HCT116 (cell line): ENCODE measurements around the gene ERAP2. TPM values are rescaled to one million over a fixed set of nuclear protein-coding genes. Genes with fewer than 3 reads are reported as not detected.

Experiments used
- ATAC-seq: fragments of 200-7000 bp; cut with Tn5 transposase; 2 replicates; pipeline ENCODE4 v1.9.1; 2020; ENCODE audit warnings: mild to moderate bottlenecking, moderate library complexity
- BruUV-seq: library from RNA; stranded (reverse); fragments of 400-500 nt; replicated peaks from 2 replicates; lab custom pipeline; 2021; lab: Mats Ljungman, UMichigan
- CTCF ChIA-PET: fragments of 300-600 bp; sonication (Branson Sonifier 250); formaldehyde crosslinking; loops from one replicate; lab custom pipeline; 2021; ENCODE audit warnings: antibody characterized with exemption; lab: Charles Lee
- POLR2A ChIA-PET: fragments of 300-600, 350-600 bp; sonication (Branson Sonifier 250); formaldehyde crosslinking; loops from one replicate; lab custom pipeline; 2021; ENCODE audit warnings: antibody characterized with exemption; lab: Charles Lee
- RAD21 ChIA-PET, 2 experiments: fragments of 300-600 bp; sonication (Branson Sonifier 250); formaldehyde crosslinking; loops; one replicate each; lab custom pipeline; 2023; ENCODE audit warnings: low total read pairs in 2 of 2; ENCODE audit not compliant: uncharacterized antibody in 2 of 2, unreplicated experiment in 2 of 2, low non-redundant PET in 1 of 2; lab: Charles Lee
- DNase-seq: peaks from one replicate; pipeline ENCODE4 v3.0.0-alpha.2; 2010; ENCODE audit warnings: low read depth, low spot score
- H2AFZ ChIP-seq: fragments of 200-600 bp; shearing (Covaris generic), sonication (generic); 2 replicates; pipeline ENCODE4 v1.6.1; 2017; ENCODE audit warnings: low read depth, mixed run types, mixed read lengths, antibody characterized with exemption, low read length; ENCODE audit not compliant: poor library complexity, severe bottlenecking
- H3K27ac ChIP-seq: 2 replicates; pipeline ENCODE4 v1.5.1; 2012; ENCODE audit warnings: low read depth, low read length
- H3K27me3 ChIP-seq: fragments of 200-600 bp; sonication (generic); 2 replicates; pipeline ENCODE4 v1.6.1; 2016; ENCODE audit warnings: mixed run types, low read length, mixed read lengths; ENCODE audit not compliant: insufficient read depth
- H3K36me3 ChIP-seq, 2 experiments: fragments of 200-500 bp in 1 of 2; fragments of 200-600 bp in 1 of 2; sonication (Bioruptor generic) in 1 of 2; sonication (generic) in 1 of 2; 2 replicates each; pipeline versions ENCODE4 v1.5.1 to v1.6.1; 2014 to 2016; ENCODE audit warnings: low read length in 2 of 2, inconsistent platforms in 1 of 2, mixed read lengths in 1 of 2, mixed run types in 1 of 2; ENCODE audit not compliant: insufficient read depth in 2 of 2, control insufficient read depth in 1 of 2
- H3K4me1 ChIP-seq, 2 experiments: fragments of 200-600 bp in 1 of 2; sonication (generic) in 1 of 2; 2 replicates each; pipeline versions ENCODE4 v1.5.1 to v1.6.1; 2012 to 2017; ENCODE audit warnings: low read length in 2 of 2, inconsistent platforms in 1 of 2, mild to moderate bottlenecking in 1 of 2, mixed read lengths in 1 of 2, mixed run types in 1 of 2, moderate library complexity in 1 of 2; ENCODE audit not compliant: insufficient read depth in 2 of 2, control insufficient read depth in 1 of 2
- H3K4me2 ChIP-seq: fragments of 200-600 bp; sonication (generic); 2 replicates; pipeline ENCODE4 v1.6.1; 2017; ENCODE audit warnings: mixed run types, low read length, mixed read lengths
- H3K4me3 ChIP-seq, 2 experiments: fragments of 200-600 bp in 1 of 2; sonication (generic) in 1 of 2; replicated peaks in 1 of 2; 2 replicates each; pipeline ENCODE4 v1.5.1; 2011 to 2016; ENCODE audit warnings: low read length in 2 of 2, control low read depth in 1 of 2, low read depth in 1 of 2, mild to moderate bottlenecking in 1 of 2, mixed read lengths in 1 of 2, mixed run types in 1 of 2
- H3K79me2 ChIP-seq: fragments of 200-600 bp; sonication (generic); 2 replicates; pipeline ENCODE4 v1.6.1; 2017; ENCODE audit warnings: mild to moderate bottlenecking, mixed run types, low read length, moderate library complexity, mixed read lengths; ENCODE audit not compliant: insufficient read depth
- H3K9ac ChIP-seq: fragments of 200-600 bp; sonication (generic); 2 replicates; pipeline ENCODE4 v1.6.1; 2016; ENCODE audit warnings: low read length, mixed read lengths
- H3K9me2 ChIP-seq: fragments of 200-600 bp; sonication (generic), shearing (Covaris generic); 2 replicates; pipeline ENCODE4 v1.6.1; 2017; ENCODE audit warnings: mixed run types, mild to moderate bottlenecking, moderate library complexity; ENCODE audit not compliant: insufficient read depth
- H3K9me3 ChIP-seq, 2 experiments: fragments of 200-500 bp in 1 of 2; fragments of 200-600 bp in 1 of 2; sonication (Bioruptor generic) in 1 of 2; sonication (generic) in 1 of 2; 2 replicates each; pipeline ENCODE4 v1.6.1; 2014 to 2017; ENCODE audit warnings: low read length in 2 of 2, mixed read lengths in 2 of 2, inconsistent platforms in 1 of 2, low read depth in 1 of 2, mild to moderate bottlenecking in 1 of 2, mixed run types in 1 of 2, moderate library complexity in 1 of 2; ENCODE audit not compliant: control insufficient read depth in 1 of 2, insufficient read depth in 1 of 2
- H4K20me1 ChIP-seq: fragments of 200-600 bp; sonication (generic), shearing (Covaris generic); 2 replicates; pipeline ENCODE4 v1.6.1; 2017; ENCODE audit warnings: mixed run types, mild to moderate bottlenecking, moderate library complexity; ENCODE audit not compliant: insufficient read depth
- CBX3 ChIP-seq: IDR thresholded peaks from 2 replicates; pipeline ENCODE4 v1.6.1; 2012; ENCODE audit warnings: low read depth
- EGR1 ChIP-seq: IDR thresholded peaks from 2 replicates; pipeline ENCODE4 v1.6.1; 2012; ENCODE audit warnings: low read depth
- ELF1 ChIP-seq: IDR thresholded peaks from 2 replicates; pipeline ENCODE4 v1.6.1; 2012; ENCODE audit warnings: low read depth, borderline replicate concordance
- EZH2 ChIP-seq: fragments of 200-600 bp; sonication (generic); IDR thresholded peaks from 2 replicates; pipeline ENCODE4 v1.6.1; 2017; ENCODE audit warnings: antibody characterized with exemption, mixed run types
- EZH2phosphoT487 ChIP-seq: fragments of 200-600 bp; IDR thresholded peaks from 2 replicates; pipeline ENCODE4 v1.6.1; 2018; ENCODE audit warnings: antibody characterized with exemption, borderline replicate concordance
- FOSL1 ChIP-seq: IDR thresholded peaks from 2 replicates; pipeline ENCODE4 v1.6.1; 2012; ENCODE audit warnings: low read depth
- RAD21 ChIP-seq: IDR thresholded peaks from 2 replicates; pipeline ENCODE4 v1.6.1; 2012; ENCODE audit warnings: low read depth, mild to moderate bottlenecking
- SIN3A ChIP-seq: IDR thresholded peaks from 2 replicates; pipeline ENCODE4 v1.6.1; 2012; ENCODE audit warnings: low read depth
- SP1 ChIP-seq: IDR thresholded peaks from 2 replicates; pipeline ENCODE4 v1.6.1; 2012; ENCODE audit warnings: low read depth
- SRF ChIP-seq: IDR thresholded peaks from 2 replicates; pipeline ENCODE4 v1.6.1; 2012; ENCODE audit warnings: low read depth
- TCF7L2 ChIP-seq: IDR thresholded peaks from 2 replicates; pipeline ENCODE4 v1.7.0; 2011; ENCODE audit warnings: borderline replicate concordance, inconsistent platforms; ENCODE audit not compliant: insufficient read depth, insufficient read length; ENCODE audit errors: extremely low read depth
- YY1 ChIP-seq: IDR thresholded peaks from 2 replicates; pipeline ENCODE4 v1.6.1; 2011; ENCODE audit warnings: low read length, low read depth, moderate library complexity, mild to moderate bottlenecking; ENCODE audit not compliant: insufficient replicate concordance; ENCODE audit errors: extremely low read depth
- ZNF274 ChIP-seq: fragments of 200-500 bp; sonication (Bioruptor generic); IDR thresholded peaks from 2 replicates; pipeline ENCODE4 v1.6.1; 2014; ENCODE audit warnings: mild to moderate bottlenecking, low read depth, low read length, inconsistent platforms
- intact Hi-C: fragments of 100-400 bp; cut with micrococcal nuclease; formaldehyde crosslinking; loops from 2 replicates; pipeline ENCODE4 v1.10.0; 2022
- total RNA-seq: library from RNA; stranded (reverse); gene quantifications from one replicate; pipeline ENCODE4 v1.2.1, GENCODE V29; 2021; ENCODE audit not compliant: unreplicated experiment
- TF ChIP-seq, protein P1 (sequence below): IDR thresholded peaks from 2 replicates; pipeline ENCODE4 v1.6.1; 2012
- TF ChIP-seq, protein P2 (sequence below): IDR thresholded peaks from 2 replicates; pipeline ENCODE4 v1.6.1; 2012; ENCODE audit warnings: low read depth

Gene ERAP2
- total RNA-seq, 1 experiment from 2014 or later = 2.2 TPM

DNA sequence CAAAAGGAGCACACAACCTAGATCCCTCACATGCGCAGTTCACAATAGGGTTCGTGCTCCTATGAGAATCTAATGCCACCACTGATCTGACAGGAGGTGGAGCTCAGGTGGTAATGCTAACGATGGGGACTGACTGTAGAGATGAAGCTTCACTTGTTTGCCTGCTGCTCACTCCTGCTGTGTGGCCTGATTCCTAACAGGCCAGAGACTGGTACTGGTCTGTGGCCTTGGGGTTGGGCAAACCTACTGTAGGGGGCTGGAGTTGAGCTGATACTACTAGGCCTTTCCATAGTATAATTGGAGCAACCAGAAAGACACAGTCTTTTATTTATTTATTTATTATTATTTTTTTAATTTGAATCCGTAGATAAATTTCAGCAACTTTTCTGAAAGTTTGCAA, 64.8 kb downstream of the ERAP2 start:
- BruUV-seq = no TSS peak
- Histone ChIP-seq H3K9me3 (no peaks in the 10 kb centered on the region), H3K27ac (no peak overlapping the region), H3K27me3 (no peaks in the 10 kb centered on the region), H4K20me1 (no peaks in the 10 kb centered on the region), H2AFZ (no peak overlapping the region), H3K9ac (no peak overlapping the region), H3K9me2 (no peaks in the 10 kb centered on the region), H3K4me2 (no peak overlapping the region), H3K36me3 (no peaks in the 10 kb centered on the region), H3K79me2 (peaks cover 62% of the 10 kb centered on the region), H3K4me1 (peaks cover 7 to 14% of the 10 kb centered on the region in 2 experiments; a peak in 3 of 4 replicates), H3K4me3 (no peak overlapping the region)
- RAD21 ChIA-PET = no interaction called here
- no peak for ATAC-seq
- TF ChIP-seq SP1 (no peak), RAD21 (no peak), EZH2phosphoT487 (no peak)
- TF ChIP-seq, protein P1, sequence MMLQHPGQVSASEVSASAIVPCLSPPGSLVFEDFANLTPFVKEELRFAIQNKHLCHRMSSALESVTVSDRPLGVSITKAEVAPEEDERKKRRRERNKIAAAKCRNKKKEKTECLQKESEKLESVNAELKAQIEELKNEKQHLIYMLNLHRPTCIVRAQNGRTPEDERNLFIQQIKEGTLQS = no peak
- CTCF ChIA-PET = no interaction called here
- intact Hi-C loops = no loop called here
- DNase-seq = no peak
- POLR2A ChIA-PET = no interaction called here

DNA sequence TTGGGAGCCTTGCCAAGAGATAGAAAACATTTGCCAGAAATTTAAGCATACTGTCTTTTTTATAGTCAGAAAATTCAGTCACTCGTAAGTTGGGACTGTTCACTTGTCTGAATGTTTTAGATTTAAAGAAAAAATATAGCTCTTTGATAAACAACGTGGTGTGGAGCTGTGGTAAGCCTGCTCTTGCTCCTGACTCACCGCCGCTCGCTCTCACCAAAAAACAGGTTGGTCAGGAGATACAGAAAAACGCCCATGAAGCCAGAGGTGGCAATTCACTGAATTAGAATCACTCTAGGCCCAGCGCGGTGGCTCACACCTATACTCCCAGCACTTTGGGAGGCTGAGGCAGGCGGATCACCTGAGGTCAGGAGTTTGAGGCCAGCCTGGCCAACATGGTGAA, 65.8 kb downstream of the ERAP2 start:
- H3K4me2 ChIP-seq = no peak overlapping the region
- RAD21 ChIA-PET = no interaction called here
- H3K36me3 ChIP-seq = no peaks in the 10 kb centered on the region
- no TSS peak for BruUV-seq
- peaks cover 56% of the 10 kb centered on the region for H3K79me2 ChIP-seq
- no peak for ATAC-seq
- H3K9ac ChIP-seq = no peak overlapping the region
- CTCF ChIA-PET = no interaction called here
- H3K4me3 ChIP-seq = no peak overlapping the region
- no peaks in the 10 kb centered on the region for H3K9me2 ChIP-seq
- H3K27me3 ChIP-seq = no peaks in the 10 kb centered on the region
- DNase-seq = no peak
- no peak overlapping the region for H2AFZ ChIP-seq
- no peak overlapping the region for H3K27ac ChIP-seq
- H3K4me1 ChIP-seq = peaks cover 6 to 10% of the 10 kb centered on the region in 2 experiments; a peak in 3 of 4 replicates
- no peaks in the 10 kb centered on the region for H3K9me3 ChIP-seq
- no peaks in the 10 kb centered on the region for H4K20me1 ChIP-seq
- POLR2A ChIA-PET = no interaction called here
- intact Hi-C loops = no loop called here
- TF ChIP-seq EGR1 (no peak), SRF (no peak), EZH2phosphoT487 (no peak), TCF7L2 (no peak), ELF1 (no peak), EZH2 (no peak), CBX3 (no peak), SIN3A (no peak), ZNF274 (no peak), YY1 (no peak), FOSL1 (no peak)
- TF ChIP-seq, protein P1 = no peak
- TF ChIP-seq, protein P2, sequence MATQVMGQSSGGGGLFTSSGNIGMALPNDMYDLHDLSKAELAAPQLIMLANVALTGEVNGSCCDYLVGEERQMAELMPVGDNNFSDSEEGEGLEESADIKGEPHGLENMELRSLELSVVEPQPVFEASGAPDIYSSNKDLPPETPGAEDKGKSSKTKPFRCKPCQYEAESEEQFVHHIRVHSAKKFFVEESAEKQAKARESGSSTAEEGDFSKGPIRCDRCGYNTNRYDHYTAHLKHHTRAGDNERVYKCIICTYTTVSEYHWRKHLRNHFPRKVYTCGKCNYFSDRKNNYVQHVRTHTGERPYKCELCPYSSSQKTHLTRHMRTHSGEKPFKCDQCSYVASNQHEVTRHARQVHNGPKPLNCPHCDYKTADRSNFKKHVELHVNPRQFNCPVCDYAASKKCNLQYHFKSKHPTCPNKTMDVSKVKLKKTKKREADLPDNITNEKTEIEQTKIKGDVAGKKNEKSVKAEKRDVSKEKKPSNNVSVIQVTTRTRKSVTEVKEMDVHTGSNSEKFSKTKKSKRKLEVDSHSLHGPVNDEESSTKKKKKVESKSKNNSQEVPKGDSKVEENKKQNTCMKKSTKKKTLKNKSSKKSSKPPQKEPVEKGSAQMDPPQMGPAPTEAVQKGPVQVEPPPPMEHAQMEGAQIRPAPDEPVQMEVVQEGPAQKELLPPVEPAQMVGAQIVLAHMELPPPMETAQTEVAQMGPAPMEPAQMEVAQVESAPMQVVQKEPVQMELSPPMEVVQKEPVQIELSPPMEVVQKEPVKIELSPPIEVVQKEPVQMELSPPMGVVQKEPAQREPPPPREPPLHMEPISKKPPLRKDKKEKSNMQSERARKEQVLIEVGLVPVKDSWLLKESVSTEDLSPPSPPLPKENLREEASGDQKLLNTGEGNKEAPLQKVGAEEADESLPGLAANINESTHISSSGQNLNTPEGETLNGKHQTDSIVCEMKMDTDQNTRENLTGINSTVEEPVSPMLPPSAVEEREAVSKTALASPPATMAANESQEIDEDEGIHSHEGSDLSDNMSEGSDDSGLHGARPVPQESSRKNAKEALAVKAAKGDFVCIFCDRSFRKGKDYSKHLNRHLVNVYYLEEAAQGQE = no peak
